AG08395 (cell line): Measurements from ENCODE around the gene ETFA.
A peak's percentile ranks its signal among the peaks of the same experiment; 100 is the strongest.
"Not testable (repeated sequence)": the region's sequence is repeated elsewhere in the genome, so short reads cannot be mapped to it uniquely, and the experiment has no call there.

Experiments used
- DNase-seq: peaks from one replicate; pipeline ENCODE4 v3.0.0; 2012; ENCODE audit warnings: mixed read lengths, low spot score

ETFA gene

GRCh38 chr15:76270876-76271275, 40.4 kb downstream of the ETFA start:
- no peak for DNase-seq

- DNase-seq = no peak
Observed at GRCh38 chr15:76267077-76267476, 44.2 kb downstream of the ETFA start.

GRCh38 chr15:76265769-76266168, 45.5 kb downstream of the ETFA start:
- DNase-seq = not testable (repeated sequence)

GRCh38 chr15:76260246-76260938, 50.9 kb downstream of the ETFA start:
- no peak for DNase-seq

GRCh38 chr15:76259392-76259791, 51.9 kb downstream of the ETFA start:
- DNase-seq = no peak

- DNase-seq = no peak
Observed at GRCh38 chr15:76258460-76258859, 52.8 kb downstream of the ETFA start.

- no peak for DNase-seq
Observed at GRCh38 chr15:76253691-76254473, 57.4 kb downstream of the ETFA start.

GRCh38 chr15:76252249-76252648, 59.0 kb downstream of the ETFA start:
- no peak for DNase-seq

GRCh38 chr15:76251717-76252116, 59.6 kb downstream of the ETFA start:
- no peak for DNase-seq

GRCh38 chr15:76245072-76245610, 66.1 kb downstream of the ETFA start:
- no peak for DNase-seq

- DNase-seq = no peak
Observed at GRCh38 chr15:76239786-76240185, 71.5 kb downstream of the ETFA start.

GRCh38 chr15:76236350-76236749, 74.9 kb downstream of the ETFA start:
- DNase-seq = no peak

GRCh38 chr15:76235186-76235826, 76.0 kb downstream of the ETFA start:
- peak; percentile 44 for DNase-seq

GRCh38 chr15:76234337-76234889, 76.9 kb downstream of the ETFA start:
- no peak for DNase-seq

GRCh38 chr15:76233921-76234320, 77.3 kb downstream of the ETFA start:
- DNase-seq = no peak

- DNase-seq = no peak
Observed at GRCh38 chr15:76229266-76229665, 82.0 kb downstream of the ETFA start.

- DNase-seq = no peak
Observed at GRCh38 chr15:76223521-76223920, 87.7 kb downstream of the ETFA start.

GRCh38 chr15:76222159-76222558, 89.1 kb downstream of the ETFA start:
- no peak for DNase-seq

GRCh38 chr15:76221085-76221767, 90.0 kb downstream of the ETFA start:
- DNase-seq = no peak

- DNase-seq = no peak
Observed at GRCh38 chr15:76217882-76218217, 93.4 kb downstream of the ETFA start.

GRCh38 chr15:76217029-76217881, 94.0 kb downstream of the ETFA start:
- no peak for DNase-seq
